Amniotic epithelial cell (primary cell): ENCODE data around the gene WDR27.
A peak's percentile ranks its signal among the peaks of the same experiment; 100 is the strongest.
"Not testable (repeated sequence)": the region's sequence is repeated elsewhere in the genome, so short reads cannot be mapped to it uniquely, and the experiment has no call there.

Experiments used
- DNase-seq: peaks from one replicate; pipeline ENCODE4 v3.0.0-alpha.2; 2010; ENCODE audit warnings: low read depth

Gene WDR27

DNA sequence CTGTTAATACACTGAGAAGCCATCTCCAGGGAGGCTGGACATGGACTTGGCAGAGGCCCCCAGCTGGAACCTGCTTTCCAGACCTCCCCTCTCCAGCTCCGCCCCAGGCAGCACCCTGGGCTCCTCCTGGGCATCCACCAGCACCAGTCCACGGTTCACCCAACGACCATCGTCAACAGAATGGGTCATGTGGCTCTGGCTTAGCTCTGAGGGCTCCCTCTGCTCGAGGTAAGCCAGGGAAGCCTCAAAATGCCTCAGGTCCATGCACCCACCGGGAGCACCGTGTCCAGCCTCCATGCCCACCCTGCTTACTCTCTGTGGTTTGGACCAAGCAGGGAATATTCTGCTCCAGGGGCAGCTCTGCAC, 40.5 kb downstream of the WDR27 start:
- no peak for DNase-seq

DNA sequence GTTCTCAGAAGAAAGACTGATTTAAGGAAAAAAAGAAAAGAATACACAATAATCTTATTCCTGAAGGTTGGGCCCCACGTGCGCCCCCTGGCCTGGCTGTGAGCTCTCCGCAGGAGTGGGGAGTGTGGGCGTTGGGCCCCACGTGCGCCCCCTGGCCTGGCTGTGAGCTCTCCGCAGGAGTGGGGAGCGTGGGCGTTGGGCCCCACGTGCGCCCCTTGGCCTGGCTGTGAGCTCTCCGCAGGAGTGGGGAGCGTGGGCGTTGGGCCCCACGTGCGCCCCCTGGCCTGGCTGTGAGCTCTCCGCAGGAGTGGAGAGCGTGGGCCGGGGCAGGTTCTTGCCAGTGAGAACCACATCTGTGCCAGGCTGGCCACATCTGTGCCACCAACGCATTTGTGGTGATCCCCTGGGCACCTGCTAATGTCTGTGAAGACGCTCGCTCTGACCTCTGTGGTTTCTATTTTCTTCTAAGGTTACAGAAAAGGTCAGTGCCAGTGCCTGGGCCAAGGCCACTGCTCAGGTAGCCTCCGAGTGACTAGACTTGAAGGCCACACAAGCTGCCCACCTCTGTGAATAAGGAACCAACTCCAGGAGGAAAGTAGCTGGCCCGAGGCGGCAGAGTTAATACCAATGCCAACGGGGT, 41.0 kb downstream of the WDR27 start:
- DNase-seq = no peak

GRCh38 chr6:169659820-169660610, 41.8 kb downstream of the WDR27 start:
- DNase-seq = no peak

DNA sequence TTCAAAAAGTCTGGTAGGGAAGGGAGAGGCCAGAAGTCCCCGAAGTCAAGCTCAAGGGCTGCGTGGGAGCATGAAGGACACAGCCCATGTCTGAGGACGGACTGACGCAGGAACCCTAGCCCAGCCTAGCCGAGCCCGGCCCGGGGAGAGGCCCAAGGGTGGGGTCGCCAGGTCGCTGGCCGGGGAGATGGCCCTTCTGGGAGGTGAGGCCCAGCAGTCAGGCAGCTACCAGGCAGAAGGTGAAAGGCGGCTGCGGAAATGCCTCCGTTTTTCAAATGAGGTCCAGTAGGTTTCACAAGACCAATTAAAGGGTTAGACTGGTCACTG, 44.6 kb downstream of the WDR27 start:
- no peak for DNase-seq

DNA sequence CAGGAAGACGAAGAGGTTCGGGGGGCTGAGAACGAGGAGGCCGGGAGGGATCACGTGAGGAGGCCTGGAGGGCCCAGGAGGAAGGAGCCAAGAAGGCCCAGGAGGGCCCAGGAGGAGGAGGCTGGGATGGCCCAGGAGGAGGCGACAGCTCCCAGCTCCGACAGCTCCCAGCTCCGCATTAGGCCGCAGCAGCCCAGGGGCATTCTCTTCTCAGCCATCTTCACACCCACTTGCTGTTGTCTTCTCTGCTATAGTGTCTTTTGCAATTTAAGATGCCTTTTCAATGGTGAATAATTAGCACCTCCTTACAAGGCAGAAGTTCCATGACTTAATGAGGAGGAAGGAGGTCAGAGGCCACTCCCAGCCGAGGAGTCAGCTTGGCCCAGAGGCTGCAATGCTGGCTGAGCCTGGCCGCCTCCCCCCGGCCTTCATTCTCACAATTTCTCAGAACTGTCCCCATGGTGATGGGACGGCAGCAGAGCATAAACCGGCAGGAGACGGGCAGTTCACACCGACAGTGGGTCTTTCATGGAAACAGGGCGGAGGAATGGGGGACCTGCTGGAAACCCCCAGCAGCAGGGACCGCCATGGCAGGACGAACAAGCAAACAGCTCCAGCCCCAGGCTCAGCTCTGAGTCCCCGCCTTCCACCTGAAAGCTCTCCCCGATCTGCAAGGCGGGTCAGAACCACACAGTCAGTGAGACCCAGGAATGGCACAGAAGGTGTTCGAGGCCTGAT, 45.1 kb downstream of the WDR27 start:
- DNase-seq = no peak

GRCh38 chr6:169654598-169655391, 47.0 kb downstream of the WDR27 start:
- peak; percentile 63 for DNase-seq

- no peak for DNase-seq
These were observed 48.1 kb downstream of the WDR27 start for GRCh38 chr6:169653691-169654090.

DNA sequence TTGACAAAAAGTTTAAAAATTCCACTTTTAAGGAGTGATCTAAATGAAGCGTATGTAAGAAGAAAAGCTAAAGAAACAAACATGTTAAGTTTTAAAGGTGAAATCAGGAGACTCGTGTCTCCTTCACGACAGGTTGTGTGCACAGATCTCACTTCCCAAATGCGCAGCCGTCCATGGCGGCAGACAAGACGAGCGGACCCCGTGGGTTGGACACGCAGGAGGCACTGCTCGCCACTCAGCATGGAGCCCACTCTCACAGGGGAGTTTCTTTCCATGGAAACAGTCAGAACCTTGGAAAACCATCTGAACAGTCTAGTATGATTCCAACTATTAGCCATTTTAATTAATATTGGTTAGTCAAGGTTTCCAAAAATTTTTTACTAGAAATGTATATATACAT, 48.9 kb downstream of the WDR27 start:
- no peak for DNase-seq

DNA sequence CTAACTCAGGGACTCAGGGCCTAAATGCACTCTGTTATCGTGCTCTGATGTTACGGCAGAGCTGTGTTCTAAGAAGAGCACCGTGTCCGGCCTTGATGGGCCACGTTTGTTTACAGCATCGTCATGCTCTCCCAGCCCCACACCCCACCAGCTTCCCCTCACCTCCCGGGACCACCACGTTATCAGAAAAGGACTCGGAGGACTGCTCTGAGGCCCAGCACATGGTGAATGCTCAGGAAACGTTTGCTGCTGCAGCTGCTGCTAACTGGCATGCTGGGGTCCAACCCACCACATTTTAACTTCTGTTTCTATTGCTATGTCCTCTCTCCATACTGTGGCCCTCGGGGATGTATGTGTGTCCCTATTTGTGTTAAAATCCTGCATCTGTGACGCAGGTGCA, 50.3 kb downstream of the WDR27 start:
- no peak for DNase-seq

DNA sequence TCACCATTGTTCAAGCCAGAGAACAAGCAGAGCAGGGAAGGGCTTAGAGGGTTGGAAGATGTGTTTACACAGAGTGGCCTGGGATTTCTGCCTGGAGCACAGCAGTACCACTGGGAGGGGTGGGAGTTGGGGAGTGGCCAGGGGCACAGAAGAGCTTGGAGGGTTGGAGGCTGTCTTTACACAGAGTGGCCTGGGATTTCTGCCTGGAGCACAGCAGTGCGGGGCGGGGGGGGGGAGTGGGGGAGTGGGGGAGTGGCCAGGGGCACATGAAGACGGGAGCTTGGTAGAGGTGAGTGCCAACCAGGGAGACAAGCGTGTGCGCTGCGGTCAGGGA, 50.9 kb downstream of the WDR27 start:
- no peak for DNase-seq

GRCh38 chr6:169650241-169650958, 51.4 kb downstream of the WDR27 start:
- DNase-seq = no peak

- no peak for DNase-seq
These were observed 53.2 kb downstream of the WDR27 start for GRCh38 chr6:169648617-169649016.

DNA sequence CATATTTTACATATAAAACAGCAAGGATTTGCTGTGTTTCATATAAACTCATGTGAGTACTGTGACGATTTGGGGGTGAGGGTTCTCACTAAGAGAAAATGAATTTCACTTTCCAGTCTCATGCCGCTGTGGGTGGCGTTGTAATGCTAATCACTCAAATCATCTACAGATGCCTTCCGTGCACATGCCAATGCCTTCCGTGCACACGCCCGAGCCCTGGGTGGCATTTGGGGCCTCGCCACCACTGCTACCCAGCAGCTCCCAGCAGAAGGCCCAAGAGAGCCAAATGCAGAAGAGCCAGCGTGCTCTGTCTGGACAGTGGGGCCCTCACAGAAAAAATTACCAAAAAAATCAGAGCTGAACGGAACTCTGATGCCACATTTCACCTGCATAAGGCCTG, 53.7 kb downstream of the WDR27 start:
- no peak for DNase-seq

DNA sequence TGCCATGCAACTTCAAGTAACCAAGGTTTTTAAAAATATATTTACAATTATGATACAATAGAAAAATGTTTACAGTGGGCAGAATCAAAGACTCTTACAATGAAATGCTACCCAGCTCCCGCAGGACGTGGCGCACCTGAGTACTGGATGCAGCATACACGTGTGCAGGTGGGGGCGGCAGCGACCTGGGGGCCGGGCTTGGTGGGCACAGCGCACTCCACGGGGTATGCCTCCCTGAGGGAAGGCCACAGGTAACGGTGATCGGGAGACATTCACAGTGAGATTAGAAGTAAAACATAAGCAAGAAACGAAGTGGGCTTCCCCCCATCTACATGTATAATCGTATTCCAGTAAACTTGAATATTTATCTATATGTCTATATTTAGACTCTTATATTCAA, 54.2 kb downstream of the WDR27 start:
- DNase-seq = no peak

DNA sequence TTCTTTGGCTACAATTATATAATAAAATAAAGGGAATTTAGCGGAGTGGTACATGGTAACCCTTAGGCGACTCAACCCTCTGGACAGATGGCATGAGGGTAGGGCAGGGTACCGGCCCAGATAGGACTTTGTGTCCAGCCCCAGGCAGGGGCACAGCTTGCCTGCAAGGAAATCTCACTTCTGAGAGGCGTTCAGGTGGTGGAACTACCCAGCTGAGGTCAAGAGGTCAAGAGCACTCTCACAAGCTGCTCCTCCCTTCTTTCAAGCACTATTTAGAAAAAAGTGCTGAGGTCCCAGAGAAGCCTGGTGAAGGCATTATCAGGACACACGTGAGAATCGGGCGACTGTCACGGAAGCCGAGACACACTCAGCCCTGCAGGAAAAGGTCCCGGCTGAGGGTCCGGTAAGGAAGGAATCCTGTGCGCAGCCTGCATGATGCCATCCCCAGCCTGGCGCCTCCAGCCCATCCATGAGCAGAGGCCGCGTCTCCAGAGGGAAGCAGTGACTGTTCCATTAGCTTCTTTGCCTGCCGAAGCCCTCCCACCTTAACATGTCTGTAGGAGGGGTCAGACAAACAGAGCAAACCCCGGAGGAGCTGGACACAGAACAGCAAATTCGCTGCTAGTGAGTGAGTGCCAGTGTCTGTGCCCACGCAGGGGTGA, 54.8 kb downstream of the WDR27 start:
- no peak for DNase-seq

DNA sequence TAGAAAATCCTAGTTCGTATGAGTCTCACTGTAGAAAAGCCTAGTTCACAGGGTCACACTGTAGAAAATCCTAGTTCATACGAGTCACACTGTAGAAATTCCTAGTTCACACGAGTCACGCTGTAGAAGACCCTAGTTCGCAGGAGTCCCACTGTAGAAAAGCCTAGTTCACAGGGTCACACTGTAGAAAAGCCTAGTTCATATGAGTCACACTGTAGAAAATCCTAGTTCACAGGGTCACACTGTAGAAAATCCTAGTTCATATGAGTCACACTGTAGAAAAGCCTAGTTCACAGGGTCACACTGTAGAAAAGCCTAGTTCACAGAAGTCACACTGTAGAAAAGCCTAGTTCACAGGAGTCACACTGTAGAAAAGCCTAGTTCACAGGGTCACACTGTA, 56.4 kb downstream of the WDR27 start:
- not testable (repeated sequence) for DNase-seq

DNA sequence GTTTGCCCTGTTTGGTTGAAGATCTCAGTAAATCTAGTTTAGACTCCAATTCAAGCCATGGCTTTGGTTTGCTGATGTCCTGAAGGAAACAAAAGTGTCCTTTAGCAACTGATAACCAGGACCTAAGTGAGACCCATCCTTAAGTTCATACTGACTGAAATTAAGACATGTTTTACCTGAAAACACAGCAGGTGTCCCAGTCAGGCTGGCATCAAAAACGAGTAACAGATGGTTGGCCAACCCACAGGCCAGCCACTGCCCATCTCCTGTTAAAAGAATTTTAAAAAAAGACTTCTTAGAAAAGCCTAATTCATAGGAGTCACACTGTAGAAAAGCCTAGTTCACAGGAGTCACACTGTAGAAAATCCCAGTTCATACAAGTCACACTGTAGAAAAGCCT, 58.3 kb downstream of the WDR27 start:
- no peak for DNase-seq

GRCh38 chr6:169642455-169642854, 59.4 kb downstream of the WDR27 start:
- no peak for DNase-seq

DNA sequence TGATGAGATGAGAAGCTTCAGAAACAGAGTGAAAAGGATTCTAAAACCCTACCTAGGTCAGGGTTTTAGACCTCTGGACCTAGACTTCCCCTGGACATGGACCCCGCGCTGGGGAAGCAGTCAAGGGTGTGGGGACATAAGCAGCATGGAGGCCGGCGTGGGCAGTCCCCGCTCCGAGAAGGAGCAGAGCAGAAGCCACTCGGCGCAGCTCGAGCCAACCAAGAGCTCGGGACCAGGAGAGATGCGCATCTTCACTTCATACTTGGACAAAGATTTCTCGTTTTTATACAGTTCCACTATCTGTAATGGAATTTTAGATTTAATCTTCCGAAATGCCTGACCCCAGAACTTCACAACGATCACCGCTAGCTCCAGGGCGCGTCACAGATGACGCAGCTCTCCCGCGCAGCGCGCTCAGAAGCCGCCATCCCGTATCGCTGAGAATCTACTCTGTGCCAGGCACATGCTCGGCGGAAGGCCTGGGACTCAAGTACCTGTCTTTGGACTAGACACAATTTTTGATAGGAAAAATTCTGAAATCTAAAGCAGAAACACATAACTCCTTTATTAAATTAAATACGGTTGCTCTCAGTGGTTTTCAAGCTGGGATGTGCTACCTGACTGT, 60.3 kb downstream of the WDR27 start:
- no peak for DNase-seq

GRCh38 chr6:169640983-169641382, 60.8 kb downstream of the WDR27 start:
- DNase-seq = no peak

GRCh38 chr6:169640351-169640852, 61.4 kb downstream of the WDR27 start:
- peak; percentile 53 for DNase-seq
